ENCODE results near the gene PANX2.
"Not testable (repeated sequence)": the region's sequence is repeated elsewhere in the genome, so short reads cannot be mapped to it uniquely, and the experiment has no call there.

Gene PANX2, protein sequence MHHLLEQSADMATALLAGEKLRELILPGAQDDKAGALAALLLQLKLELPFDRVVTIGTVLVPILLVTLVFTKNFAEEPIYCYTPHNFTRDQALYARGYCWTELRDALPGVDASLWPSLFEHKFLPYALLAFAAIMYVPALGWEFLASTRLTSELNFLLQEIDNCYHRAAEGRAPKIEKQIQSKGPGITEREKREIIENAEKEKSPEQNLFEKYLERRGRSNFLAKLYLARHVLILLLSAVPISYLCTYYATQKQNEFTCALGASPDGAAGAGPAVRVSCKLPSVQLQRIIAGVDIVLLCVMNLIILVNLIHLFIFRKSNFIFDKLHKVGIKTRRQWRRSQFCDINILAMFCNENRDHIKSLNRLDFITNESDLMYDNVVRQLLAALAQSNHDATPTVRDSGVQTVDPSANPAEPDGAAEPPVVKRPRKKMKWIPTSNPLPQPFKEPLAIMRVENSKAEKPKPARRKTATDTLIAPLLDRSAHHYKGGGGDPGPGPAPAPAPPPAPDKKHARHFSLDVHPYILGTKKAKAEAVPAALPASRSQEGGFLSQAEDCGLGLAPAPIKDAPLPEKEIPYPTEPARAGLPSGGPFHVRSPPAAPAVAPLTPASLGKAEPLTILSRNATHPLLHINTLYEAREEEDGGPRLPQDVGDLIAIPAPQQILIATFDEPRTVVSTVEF

DNA sequence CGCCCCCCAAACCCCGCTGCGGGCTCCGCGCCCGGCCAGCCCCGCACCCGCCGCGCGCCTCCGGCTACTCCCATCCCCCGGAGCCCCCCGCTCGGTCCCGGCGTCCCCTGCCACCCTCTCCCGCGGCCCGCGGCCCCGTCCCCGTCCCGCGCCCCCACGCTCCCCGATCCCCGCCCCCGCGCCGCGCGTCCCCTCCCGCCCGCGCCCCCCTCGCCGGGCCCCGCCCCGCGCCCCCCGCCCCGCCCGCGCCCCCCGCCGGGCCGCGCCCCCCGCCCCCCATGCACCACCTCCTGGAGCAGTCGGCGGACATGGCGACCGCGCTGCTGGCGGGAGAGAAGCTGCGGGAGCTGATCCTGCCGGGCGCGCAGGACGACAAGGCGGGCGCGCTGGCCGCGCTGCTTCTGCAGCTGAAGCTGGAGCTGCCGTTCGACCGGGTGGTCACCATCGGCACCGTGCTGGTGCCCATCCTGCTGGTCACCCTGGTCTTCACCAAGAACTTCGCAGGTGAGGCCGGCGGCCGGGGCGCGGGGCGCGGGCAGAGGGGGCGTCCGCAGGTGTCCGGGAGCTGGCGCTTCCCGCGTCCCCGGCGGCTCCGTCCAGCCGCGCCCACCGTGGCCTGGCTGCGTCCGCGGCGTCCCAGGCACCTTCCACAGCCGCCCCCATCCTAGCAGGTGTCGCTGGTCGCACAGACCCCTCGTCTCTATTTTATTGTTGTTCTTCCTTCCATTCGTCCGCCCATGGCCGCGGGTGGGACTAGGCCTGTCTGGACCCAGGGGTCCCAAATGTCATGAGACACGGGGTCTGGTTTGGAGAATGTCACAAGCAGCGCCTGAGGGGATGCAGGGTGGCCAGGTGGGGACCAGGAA, at the start of gene PANX2:
PANX2 (plus strand) TSS at position 279 of the 866 bp plus-strand sequence; CDS start at position 279, 0 bp downstream.
- no peak for DNase-seq (ENCODE audit: low spot score)

DNA sequence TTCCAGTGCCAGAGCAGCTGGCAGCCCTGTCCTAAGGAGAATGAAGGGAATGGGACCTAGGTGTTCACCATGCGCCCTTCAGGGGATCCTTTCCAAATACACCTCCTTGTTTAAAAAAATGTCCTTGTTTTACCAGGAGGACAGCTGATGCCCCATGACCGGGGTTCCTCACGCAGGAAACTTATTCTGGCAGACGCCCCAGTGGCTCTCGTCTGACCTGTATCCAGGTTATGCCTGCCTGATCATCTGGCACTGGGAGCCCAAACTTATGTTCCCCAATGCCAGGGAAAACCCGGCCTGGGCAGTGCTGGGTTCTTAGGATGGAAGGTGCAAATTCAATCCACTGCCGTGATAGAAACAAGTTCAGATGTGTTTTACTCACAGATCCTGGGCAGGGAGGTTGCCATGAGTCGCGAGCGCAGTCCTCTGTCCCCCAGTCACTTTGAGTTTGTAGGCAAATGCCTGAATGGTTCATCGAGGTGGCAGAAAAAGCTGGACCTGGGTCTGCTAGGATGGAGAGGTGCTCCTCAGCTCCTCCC, 49.3 kb upstream of the PANX2 start:
- no peak for DNase-seq (ENCODE audit: low spot score)

DNA sequence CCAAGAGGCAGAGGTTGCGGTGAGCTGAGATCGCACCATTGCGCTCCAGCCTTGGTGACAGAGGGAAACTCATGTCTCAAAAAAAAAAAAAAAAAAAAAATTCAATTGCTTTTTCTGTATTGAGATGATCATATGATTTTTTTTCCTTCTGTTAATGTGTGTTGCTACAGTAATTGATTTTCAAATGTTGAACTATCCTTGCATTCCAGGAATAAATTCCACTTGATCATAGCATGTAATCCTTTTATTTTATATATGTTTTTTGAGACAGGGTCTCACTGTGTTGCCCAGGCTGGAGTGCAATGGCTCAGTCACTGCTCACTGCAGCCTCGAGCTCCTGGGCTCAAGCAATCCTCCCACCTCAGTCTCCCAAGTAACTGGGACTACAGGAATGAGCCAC, 47.4 kb upstream of the PANX2 start:
- no peak for DNase-seq (ENCODE audit: low spot score)

DNA sequence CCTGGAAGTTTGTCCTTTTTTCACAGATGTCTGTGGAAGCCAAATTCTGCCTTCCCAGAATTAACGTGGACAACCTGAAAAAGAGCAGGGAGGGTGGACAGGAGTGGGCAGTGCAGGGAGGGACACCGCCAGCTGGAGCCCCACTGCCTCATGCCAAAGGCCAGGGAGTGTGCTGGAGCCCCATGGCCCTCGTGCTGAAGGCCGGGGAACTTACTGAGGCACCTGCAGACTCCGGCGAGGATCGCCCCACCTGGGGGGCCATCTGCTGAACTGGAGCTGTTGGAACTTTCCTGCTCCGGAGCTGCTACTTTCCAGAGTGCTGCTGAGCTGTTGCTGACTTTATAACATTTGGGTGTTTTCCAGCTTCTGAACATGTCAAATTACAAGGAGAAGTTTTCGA, 45.5 kb upstream of the PANX2 start:
- no peak for DNase-seq (ENCODE audit: low spot score)

DNA sequence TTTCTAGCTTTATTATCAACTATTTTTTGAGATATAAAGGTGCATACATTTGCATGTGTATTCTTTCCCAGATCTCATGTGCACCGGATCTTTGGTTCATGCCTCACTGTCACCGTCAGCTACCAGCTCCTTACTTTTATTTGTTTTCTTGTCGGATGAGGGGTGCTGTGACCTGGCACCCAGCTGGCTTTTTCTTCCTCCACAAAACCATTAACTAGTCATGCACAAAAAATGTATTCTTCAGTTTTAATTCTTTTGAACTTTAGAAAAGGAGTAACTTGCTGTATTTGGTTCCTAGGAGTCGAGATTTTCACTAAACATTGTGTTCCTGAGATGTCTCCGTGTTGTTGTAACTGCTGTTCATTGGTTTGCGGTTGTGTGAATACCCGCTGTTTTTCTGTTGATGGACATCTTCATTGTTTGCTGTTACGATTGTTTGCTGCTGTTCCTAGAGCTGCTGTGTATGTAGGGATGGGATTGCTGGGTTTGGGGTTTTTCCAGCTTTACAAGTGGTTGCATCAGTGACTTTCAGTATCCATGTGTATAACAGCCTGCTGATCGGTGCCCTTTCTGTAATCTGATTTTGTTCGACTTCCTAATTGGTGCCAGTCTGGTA, 41.3 kb upstream of the PANX2 start:
- no peak for DNase-seq (ENCODE audit: low spot score)

DNA sequence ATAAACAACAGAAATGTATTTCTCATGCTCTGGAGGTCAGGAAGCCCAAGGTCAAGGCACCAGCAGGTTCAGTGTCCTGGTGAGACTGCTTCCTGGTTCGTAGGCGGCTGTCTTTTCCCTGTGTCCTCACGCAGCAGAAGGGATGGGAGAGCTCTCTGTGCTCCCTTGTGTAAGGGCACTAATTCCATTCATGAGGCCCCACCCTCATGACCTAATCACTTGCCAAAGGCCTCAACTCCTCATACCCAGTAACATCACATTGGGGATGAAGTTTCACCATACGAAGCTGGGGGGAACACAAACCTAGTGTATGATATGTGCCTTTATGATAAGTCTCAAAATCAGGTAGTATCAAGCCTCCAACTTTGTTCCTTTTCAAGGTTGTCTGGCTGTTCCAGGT, 38.6 kb upstream of the PANX2 start:
- no peak for DNase-seq (ENCODE audit: low spot score)

DNA sequence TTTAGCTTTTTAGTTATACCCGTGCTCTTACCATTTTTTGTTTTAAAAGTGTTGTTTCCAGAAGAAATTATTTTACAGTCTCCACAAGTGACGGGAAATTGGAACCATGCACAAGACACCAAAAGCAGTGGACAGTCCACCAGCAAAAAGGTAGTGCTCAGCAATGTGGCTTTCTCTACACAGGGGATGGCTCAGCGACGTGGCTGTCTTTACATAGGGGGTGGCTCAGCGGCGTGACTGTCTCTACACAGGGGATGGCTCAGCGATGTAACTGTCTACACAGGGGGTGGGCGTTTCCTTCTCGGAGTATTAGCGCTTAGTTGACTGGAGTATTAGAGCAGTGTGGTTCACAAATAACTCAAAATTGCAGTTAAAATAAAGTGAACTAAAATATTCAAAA, 36.0 kb upstream of the PANX2 start:
- DNase-seq (ENCODE audit: low spot score): no peak

DNA sequence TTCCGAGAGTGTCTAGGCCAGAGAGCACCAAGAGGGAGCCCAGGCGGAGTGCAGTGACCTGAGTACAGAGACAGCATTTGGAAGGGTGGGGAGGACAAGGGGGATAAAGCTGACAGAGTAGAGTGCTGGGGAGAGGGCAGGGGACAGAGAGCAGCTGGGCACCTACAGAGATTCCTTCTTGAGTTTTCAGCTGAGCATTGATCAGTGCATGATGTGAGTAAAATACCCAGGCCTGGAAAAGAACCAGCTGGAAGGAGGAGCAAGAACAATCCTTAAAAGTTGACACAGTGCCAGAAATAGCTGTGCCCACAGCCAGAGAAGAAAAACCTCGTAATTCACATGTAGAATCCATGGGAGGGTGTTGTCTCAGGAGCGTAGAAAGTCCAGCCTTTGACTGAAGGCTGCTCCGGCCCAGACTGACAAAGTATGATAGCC, 33.9 kb upstream of the PANX2 start:
- no peak for DNase-seq (ENCODE audit: low spot score)

DNA sequence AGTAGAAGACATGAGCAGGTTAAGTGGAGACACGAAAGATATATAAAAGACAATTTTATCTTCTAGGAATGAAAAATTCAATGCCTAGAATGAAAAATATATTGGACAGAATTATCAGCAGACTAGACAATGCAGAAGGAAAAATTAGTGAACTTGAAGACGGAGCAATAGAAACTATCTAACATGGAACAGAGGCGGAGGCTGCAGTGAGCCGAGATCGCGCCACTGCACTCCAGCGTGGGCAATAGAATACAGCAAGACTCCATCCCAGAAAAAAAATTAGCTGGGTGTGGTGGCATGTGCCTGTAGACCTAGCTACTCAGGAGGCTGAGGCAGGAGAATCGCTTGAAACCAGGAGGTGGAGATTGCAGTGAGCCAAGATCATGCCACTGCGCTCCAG, 33.3 kb upstream of the PANX2 start:
- DNase-seq (ENCODE audit: low spot score): not testable (repeated sequence)

DNA sequence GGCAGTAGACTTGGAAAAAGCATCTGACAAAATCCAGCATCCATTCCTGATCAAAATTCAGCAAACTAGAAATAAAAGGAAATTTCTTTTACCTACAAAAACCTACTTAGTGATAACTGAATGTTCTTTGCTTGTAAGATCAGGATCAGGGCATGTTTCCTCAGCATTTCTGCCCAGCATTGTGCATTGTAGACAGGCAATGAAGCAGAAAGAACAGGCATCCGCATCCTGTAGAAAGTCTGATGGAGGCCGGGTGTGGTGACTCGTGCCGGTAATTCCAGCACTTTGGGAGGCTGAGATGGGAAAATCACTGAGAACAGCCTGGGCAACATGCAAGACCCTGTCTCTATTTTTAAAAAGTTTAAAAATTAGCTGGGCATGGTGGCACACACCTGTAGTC, 32.5 kb upstream of the PANX2 start:
- DNase-seq (ENCODE audit: low spot score): no peak

DNA sequence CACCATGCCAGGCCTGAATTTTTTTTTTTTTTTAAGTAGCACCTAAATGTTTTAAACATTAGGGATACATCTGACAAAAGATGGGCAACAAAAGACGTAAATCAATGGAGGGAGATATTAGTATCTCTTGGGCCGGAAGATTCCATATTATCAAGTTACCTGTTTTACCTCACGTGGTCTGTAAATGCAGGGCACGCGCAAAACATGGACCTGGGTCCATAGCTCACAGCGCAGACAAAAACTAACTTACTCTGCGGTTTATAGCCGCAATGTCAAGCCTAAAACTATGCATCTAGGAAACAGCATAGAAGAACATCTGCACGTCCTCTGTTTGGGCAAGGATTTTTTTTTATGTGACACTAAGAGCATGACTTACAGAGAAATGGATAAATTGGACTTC, 31.5 kb upstream of the PANX2 start:
- DNase-seq (ENCODE audit: low spot score): no peak

DNA sequence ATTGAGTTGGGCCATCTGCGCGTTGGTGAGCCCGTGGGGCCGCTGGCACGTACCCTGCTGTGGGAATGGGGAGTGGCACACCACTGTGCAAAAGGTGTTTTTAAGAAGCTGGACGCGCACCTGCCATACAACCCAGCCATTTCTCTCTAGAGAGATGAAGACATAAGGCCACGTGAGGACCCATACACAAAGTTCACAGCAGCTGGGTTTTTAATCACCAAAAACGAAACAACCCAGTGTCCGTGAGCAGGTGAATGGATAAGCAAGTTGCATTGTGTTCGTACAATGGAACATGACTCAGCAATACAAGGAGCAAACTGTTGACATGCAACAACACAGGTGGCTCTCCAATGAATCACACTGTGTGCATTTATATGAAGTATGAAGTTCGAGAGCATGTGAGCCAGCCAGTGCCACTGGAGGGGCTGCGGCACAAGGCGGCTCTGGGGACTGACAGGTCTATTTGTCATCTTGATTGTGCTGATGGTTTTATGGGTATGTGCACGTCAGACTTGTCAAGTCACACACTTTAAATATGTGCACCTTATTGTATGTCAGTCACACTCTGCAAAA, 30.6 kb upstream of the PANX2 start:
- no peak for DNase-seq (ENCODE audit: low spot score)

DNA sequence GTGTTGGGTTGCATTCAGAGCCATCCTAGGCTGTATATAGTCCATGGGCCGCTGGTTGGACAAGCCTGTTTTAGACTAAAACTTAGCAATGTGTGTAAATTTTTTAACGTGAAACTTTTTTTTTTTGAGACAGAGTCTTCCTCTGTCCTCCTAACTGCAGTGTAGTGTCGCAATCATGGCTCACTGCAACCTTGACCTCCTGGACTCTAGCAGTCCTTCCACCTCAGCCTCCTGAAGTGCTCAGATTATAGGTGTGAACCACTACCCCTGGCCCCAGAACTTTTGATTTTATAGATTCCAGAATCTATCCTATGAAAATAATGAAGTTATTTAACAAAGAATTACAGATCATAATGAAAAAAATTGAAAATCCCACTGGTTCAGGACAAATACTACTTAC, 29.9 kb upstream of the PANX2 start:
- DNase-seq (ENCODE audit: low spot score): no peak

DNA sequence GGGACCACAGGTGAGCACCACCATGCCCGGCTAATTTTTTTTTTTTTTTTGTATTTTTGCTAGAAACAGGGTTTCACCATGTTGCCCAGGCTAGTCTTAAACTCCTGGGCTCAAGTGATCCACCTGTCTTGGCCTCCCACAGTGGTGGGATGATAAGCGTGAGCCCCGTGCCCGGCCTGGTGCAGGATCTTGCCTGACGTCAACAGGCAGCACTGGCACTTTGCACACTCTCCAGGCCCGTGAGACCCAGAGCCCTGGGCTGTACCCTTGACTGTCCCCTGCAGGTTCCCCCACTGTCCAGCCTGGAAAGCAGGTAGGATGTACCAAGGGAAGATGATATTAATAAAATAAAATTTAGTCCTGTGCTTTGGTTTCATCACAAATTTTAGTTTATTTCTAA, 29.1 kb upstream of the PANX2 start:
- DNase-seq (ENCODE audit: low spot score): no peak

DNA sequence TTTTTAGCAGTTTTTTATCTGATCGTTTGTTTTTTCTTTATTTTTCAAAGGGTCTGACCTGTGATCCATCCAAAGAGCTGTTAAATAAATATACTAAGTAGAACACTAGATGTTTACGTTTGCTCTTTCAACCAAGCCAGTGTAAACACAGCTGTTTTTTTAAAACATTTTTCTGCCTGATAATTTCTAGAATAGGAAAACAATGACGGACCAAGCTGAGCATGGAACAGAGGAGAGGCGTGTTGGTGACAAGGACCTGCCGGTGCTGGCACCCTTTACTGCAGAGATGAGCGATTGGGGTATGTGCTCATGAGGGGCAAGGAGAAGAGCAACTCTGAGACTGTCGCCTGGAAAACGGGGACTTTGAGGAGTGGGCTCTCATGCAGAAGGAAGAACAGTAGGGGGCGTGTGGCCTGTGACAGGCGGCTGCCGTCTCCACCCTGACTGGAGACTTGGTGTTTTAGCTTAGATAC, 28.6 kb upstream of the PANX2 start:
- no peak for DNase-seq (ENCODE audit: low spot score)

DNA sequence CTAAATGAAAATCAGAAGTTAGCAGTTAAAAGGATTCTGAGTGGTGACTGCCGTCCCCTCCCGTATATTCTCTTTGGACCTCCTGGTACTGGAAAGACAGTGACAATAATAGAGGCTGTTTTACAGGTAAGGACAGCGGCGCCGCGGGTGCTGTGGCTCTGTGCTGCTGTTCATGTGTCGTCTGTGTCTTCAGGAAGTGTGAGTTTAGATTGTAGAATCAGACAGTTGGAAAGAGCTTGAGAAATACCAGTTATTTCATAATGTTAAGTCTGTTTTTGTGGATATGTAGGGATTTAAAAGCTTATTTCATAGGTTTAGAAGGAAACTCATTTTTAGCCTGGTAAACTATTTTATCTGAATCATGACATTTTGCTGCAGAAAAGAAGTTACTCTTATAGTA, 27.4 kb upstream of the PANX2 start:
- DNase-seq (ENCODE audit: low spot score): no peak

DNA sequence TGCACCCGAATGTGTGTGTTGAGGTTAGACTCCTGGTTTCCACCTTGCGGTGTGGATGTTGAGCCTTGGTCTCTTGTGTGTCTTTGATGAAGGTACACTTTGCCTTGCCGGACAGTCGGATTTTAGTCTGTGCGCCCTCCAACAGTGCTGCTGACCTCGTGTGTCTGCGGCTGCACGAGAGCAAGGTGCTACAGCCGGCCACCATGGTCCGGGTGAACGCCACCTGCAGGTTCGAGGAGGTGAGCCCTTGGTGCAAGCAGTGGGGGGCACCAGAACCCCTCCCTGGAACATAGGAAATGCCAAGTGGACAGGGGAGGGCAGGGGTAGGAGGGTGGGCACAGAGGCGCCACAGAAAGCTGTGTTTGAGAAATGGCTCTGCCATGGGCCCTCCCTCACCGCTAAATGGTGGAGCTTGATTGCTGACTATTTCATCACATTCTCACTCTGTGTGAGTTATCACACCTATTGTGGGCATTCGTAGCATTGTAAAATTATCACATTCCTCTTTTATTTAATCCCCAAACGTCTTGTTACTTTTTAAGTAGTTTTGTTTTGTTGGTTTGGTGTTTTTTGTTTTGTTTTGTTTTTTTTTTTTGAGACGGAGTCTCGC, 26.4 kb upstream of the PANX2 start:
- no peak for DNase-seq (ENCODE audit: low spot score)

DNA sequence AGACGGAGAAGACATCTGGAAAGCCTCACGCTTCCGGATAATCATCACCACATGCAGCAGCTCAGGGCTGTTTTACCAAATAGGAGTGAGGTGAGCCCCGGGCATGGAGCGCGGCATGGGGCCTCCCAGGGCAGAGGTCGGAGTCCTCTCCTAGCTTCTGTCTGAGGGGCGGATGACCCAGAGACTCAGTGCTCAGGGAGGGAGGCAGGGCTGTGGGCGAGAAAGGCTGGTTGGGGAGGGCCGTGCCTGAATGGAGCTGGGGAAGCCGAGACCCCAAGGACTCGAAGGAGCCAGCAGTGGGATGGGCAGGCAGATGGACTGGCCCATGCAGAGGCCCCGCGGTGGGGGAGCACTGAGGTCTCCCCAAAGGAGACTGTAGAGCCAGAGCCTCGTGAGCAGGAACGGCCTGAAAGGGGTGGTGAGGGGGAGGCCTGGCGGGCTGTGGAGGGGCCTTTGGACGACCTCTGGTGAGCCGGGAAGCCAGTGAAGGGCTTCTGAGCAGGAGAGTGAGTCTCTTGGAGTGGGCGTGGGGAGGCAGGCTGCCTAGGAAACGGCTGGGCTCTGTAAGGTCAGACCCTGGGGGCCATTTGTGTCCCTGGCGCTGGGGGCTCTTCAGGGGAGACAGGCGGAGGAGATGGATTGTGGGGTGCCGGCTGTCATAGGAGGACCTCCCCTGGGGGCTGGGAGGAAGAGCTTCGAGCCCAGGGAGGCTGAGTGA, 24.7 kb upstream of the PANX2 start:
- DNase-seq (ENCODE audit: low spot score): no peak

DNA sequence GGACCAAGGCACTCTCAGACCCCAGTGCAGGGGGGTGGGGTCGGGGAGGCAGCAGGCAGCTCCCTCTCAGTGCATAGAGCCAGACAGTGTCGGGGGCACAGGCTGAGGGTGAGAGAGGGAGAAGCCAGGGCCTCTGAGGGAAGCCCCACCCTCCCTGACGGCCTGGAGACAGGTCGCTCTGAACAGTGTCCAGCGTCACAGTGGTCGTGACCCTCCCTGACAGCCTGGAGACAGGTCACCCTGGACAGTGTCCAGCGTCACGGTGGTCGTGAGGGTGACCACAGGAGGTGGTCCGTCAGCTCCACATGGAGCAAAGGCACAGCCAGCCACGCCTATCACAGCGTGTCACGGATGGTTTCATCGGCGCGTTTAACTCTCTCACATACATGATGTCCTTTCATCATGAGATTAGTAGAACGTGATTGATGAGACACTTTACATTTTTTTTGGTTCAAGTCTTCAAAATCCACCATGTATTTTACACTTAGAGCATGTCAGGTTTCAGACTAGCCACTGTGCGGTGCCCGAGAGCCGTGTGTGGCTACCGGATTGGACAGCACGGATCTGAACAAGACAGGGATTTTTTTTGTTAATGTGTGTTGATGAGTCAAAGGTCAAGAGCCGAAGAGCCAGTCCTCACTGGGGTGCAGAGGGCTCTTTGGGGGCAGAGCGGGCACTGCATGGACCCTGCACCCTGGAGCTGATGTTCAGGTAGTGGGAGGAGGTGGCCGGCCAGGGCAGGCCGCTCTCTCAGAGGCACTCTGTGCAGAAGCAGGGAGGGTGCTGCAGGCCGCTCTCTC, 23.9 kb upstream of the PANX2 start:
- DNase-seq (ENCODE audit: low spot score): peak; percentile 33

Data from LoVo (cell line).